Lower leg skin (tissue), 4 donors: ENCODE results near the gene ACSL1. TPM values are rescaled to one million over a fixed set of nuclear protein-coding genes. Genes with fewer than 3 reads are reported as not detected.
"Not testable (repeated sequence)": the region's sequence is repeated elsewhere in the genome, so short reads cannot be mapped to it uniquely, and the experiment has no call there.

ENCODE experiments used
- DNase-seq, 2 donors: peaks; one replicate each; pipeline ENCODE4 v3.0.0-alpha.2; 2019; ENCODE audit warnings: low spot score in 2 of 2
- H3K4me3 ChIP-seq: fragments of 200-600 bp; sonication (generic); 2 replicates; pipeline ENCODE4 v1.5.1; 2017; ENCODE audit warnings: mild to moderate bottlenecking, low read depth; ENCODE audit not compliant: poor library complexity, severe bottlenecking
- POLR2A ChIP-seq, 2 donors: fragments of 450-650 bp; IDR thresholded peaks; one replicate each; pipeline ENCODE4 v1.6.1; 2016 to 2017; ENCODE audit warnings: antibody characterized with exemption in 2 of 2, mild to moderate bottlenecking in 1 of 2, moderate library complexity in 1 of 2
- WGBS, 2 donors: methylation state at CpG; one replicate each; pipeline ENCODE4 v1.1.5; 2018; 5-methylcytosine and 5-hydroxymethylcytosine counted together
- intact Hi-C: fragments of 100-400 bp; cut with DNase I; formaldehyde crosslinking; loops from one replicate; pipeline ENCODE4 v1.15.0; 2023; ENCODE audit warnings: low total_unique reads
- total RNA-seq, 4 donors: library from RNA; depleted of rRNA; stranded (reverse); fragments of >200 nt; gene quantifications; one replicate each; pipeline ENCODE4 v1.1.0, GENCODE V29; 2016
- TF ChIP-seq, protein P1 (sequence below), 3 donors: fragments of 450-650 bp; IDR thresholded peaks; one replicate each; pipeline ENCODE4 v1.5.1; 2016; ENCODE audit warnings: antibody characterized with exemption in 3 of 3, mild to moderate bottlenecking in 3 of 3, moderate library complexity in 2 of 3

ACSL1 gene
- total RNA-seq, 4 donors from 2014 or later = 190 to 308 (median 266) TPM

GRCh38 chr4:184740980-184741391, 84.8 kb downstream of the ACSL1 start:
- 93 to 97% methylated on average over 20 of the region's 20 CpGs for WGBS, 2 donors
- intact Hi-C loops = no loop called here
- DNase-seq = no peak
- H3K4me3 ChIP-seq = no peak overlapping the region
- TF ChIP-seq POLR2A (IDR thresholded peaks at IDR 0.05) = no peak
- TF ChIP-seq, protein P1, sequence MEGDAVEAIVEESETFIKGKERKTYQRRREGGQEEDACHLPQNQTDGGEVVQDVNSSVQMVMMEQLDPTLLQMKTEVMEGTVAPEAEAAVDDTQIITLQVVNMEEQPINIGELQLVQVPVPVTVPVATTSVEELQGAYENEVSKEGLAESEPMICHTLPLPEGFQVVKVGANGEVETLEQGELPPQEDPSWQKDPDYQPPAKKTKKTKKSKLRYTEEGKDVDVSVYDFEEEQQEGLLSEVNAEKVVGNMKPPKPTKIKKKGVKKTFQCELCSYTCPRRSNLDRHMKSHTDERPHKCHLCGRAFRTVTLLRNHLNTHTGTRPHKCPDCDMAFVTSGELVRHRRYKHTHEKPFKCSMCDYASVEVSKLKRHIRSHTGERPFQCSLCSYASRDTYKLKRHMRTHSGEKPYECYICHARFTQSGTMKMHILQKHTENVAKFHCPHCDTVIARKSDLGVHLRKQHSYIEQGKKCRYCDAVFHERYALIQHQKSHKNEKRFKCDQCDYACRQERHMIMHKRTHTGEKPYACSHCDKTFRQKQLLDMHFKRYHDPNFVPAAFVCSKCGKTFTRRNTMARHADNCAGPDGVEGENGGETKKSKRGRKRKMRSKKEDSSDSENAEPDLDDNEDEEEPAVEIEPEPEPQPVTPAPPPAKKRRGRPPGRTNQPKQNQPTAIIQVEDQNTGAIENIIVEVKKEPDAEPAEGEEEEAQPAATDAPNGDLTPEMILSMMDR (IDR thresholded peaks at IDR 0.05) = no peak

- intact Hi-C loops, DNase-seq, H3K4me3 ChIP-seq: not testable (repeated sequence)
- 67 to 68% methylated on average over 1 of the region's 1 CpG for WGBS, 2 donors
Measured at GRCh38 chr4:184739575-184739974, 86.2 kb downstream of the ACSL1 start.

GRCh38 chr4:184734758-184735157, 91.0 kb downstream of the ACSL1 start:
- DNase-seq = no peak
- 34 to 49% methylated on average over 6 of the region's 6 CpGs for WGBS, 2 donors
- intact Hi-C loops = no loop called here
- no peak overlapping the region for H3K4me3 ChIP-seq
- TF ChIP-seq, protein P1 (IDR thresholded peaks at IDR 0.05) = no peak
- TF ChIP-seq POLR2A (IDR thresholded peaks at IDR 0.05) = no peak

DNA sequence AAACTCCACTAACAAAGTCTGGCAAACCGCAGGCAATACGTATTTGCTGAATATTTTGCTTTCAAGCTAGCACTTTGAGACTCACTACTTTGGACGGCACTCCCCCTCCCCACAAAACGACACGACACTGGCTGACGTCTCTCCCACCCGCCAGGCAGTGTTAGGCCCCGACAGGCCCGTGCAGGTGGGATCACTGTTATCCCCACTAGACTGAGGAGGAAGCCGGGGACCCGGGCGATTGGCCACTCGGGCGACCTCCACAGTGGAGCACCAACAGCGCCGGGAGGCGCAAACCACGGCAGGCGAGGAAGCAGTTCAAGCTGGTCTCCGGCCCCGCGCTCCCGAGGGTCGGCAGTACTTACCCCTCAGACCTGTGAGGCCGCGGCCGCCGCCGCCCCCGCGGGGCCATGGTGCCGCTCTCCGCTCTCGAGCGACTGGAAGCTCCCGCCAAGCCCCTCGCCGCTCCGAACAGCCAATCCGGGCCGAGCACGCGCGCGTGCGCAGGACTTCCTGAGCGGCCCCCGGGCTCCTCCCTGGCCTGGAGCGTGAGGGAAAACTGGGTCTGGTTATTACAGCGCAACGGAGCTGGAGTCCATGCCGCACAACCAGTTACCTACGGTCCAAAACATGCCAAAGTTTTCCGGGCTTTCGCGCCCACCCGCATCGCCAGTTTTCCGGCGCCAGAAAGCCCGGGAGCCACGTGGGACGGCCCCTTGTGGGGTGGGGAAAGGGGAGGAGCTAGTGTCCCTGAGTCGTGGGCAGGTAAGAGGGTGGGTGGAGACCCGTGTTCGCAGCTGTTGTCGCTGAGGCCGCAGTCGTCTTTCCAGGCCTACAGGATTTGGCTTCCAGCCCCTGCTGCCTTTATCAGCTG, 91.9 kb downstream of the ACSL1 start, which contains the start of gene CENPU:
Gene CENPU (minus strand): TSS at position 443 of the 871 bp plus-strand sequence. CDS start 34 bp downstream, at position 409.
- intact Hi-C loops = no loop called here
- peak within 1 kb of the TSS; percentile 73 for H3K4me3 ChIP-seq
- TF ChIP-seq, protein P1 (IDR thresholded peaks at IDR 0.05) = no peak
- no peak for TF ChIP-seq POLR2A (IDR thresholded peaks at IDR 0.05)
- WGBS, 2 donors = 0% methylated on average over 25 to 50 of the region's 69 CpGs
- DNase-seq = peak; percentile 95 to 99

DNA sequence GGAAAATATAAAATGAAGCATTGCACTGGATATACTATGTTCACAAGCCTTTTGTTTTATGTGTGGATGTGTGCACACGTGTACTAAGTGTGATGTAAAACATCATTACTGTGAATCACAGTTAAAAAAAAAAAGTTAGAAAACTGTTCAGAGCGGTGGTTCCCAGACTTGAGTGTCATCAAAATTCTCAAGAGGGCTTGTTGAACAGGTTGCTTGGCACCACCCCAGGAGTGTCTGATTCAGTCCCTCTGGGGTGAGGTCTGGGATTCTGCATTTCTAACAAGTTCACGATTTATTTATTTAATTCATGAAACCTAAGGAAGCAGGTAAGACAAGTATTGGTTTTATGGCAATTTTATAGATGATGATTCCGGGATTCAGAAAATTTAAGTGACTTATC, 93.6 kb downstream of the ACSL1 start:
- DNase-seq = no peak
- WGBS, 2 donors = 48 to 51% methylated on average over 4 of the region's 4 CpGs
- intact Hi-C loops = no loop called here
- TF ChIP-seq, protein P1 (IDR thresholded peaks at IDR 0.05) = no peak
- TF ChIP-seq POLR2A (IDR thresholded peaks at IDR 0.05) = no peak
- no peak overlapping the region for H3K4me3 ChIP-seq

- no peak for TF ChIP-seq POLR2A (IDR thresholded peaks at IDR 0.05)
- TF ChIP-seq, protein P1 (IDR thresholded peaks at IDR 0.05) = no peak
- WGBS, 2 donors = 77 to 80% methylated on average over 6 of the region's 6 CpGs
- no peak overlapping the region for H3K4me3 ChIP-seq
- no peak for DNase-seq
- intact Hi-C loops = no loop called here
Measured at GRCh38 chr4:184731056-184731455, 94.7 kb downstream of the ACSL1 start.
